MCF 10A (cell line): ENCODE results near the gene KICS2. TPM values are rescaled to one million over a fixed set of nuclear protein-coding genes. Genes with fewer than 3 reads are reported as not detected.

ENCODE experiments used
- Bru-seq: library from RNA; stranded (reverse); fragments of 400-500 nt; gene quantifications from one replicate; lab custom pipeline; 2021; lab: Mats Ljungman, UMichigan
- BruChase-seq, 2 experiments: library from RNA; stranded (reverse); fragments of 400-500 nt; gene quantifications; one replicate each; lab custom pipeline; 2021; lab: Mats Ljungman, UMichigan
- BruUV-seq: library from RNA; stranded (reverse); fragments of 400-500 nt; replicated peaks from 2 replicates; lab custom pipeline; 2021; lab: Mats Ljungman, UMichigan
- CTCF ChIA-PET: fragments of 300-600 bp; sonication (Branson Sonifier 250); formaldehyde crosslinking; extraction: SDS; loops from one replicate; lab custom pipeline; 2021; ENCODE audit warnings: antibody characterized with exemption, inconsistent platforms; lab: Yijun Ruan, JAX
- POLR2A ChIA-PET: fragments of 300-600, 350-650 bp; sonication (Branson Sonifier 250); formaldehyde crosslinking; extraction: SDS; loops from one replicate; lab custom pipeline; 2020; ENCODE audit warnings: antibody characterized with exemption, inconsistent platforms; lab: Yijun Ruan, JAX
- DNase-seq: peaks from one replicate; pipeline ENCODE4 v3.0.0-alpha.2; 2018; ENCODE audit not compliant: unreplicated experiment
- H3K27ac Mint-ChIP-seq: one replicate; pipeline ENCODE4 v1.8.0; 2022; ENCODE audit warnings: mild to moderate bottlenecking, low read depth, mixed read lengths; ENCODE audit not compliant: unreplicated experiment
- H3K27me3 Mint-ChIP-seq: one replicate; pipeline ENCODE4 v1.8.0; 2022; ENCODE audit warnings: mixed read lengths; ENCODE audit not compliant: insufficient read depth, unreplicated experiment
- H3K36me3 Mint-ChIP-seq: one replicate; pipeline ENCODE4 v1.8.0; 2022; ENCODE audit warnings: mild to moderate bottlenecking, moderate library complexity, mixed read lengths; ENCODE audit not compliant: insufficient read depth, unreplicated experiment
- H3K4me1 Mint-ChIP-seq: one replicate; pipeline ENCODE4 v1.8.0; 2022; ENCODE audit warnings: mixed read lengths; ENCODE audit not compliant: insufficient read depth, unreplicated experiment
- H3K4me3 Mint-ChIP-seq: one replicate; pipeline ENCODE4 v1.8.0; 2022; ENCODE audit warnings: mild to moderate bottlenecking, moderate library complexity, mixed read lengths; ENCODE audit not compliant: unreplicated experiment
- H3K9me3 Mint-ChIP-seq: one replicate; pipeline ENCODE4 v1.8.0; 2022; ENCODE audit warnings: mixed read lengths; ENCODE audit not compliant: unreplicated experiment
- CTCF ChIP-seq: fragments of 200-600 bp; IDR thresholded peaks from one replicate; pipeline ENCODE4 v1.8.0; 2022; ENCODE audit warnings: antibody characterized with exemption, mild to moderate bottlenecking; ENCODE audit not compliant: unreplicated experiment
- intact Hi-C: fragments of 100-400 bp; cut with micrococcal nuclease; formaldehyde crosslinking; loops from 2 replicates; pipeline ENCODE4 v1.14.1; 2022
- long read RNA-seq: library from polyadenylated mRNA; stranded (forward); transcript quantifications from one replicate; pipeline ENCODE4 v2.0.0, GENCODE V29; 2022
- total RNA-seq: library from RNA; stranded (reverse); gene quantifications from 2 replicates; pipeline ENCODE4 v1.2.3, GENCODE V29; 2022

The KICS2 gene
- total RNA-seq = 9.5 and 11.9 TPM in 2 replicates
- Bru-seq, nascent RNA = percentile 66 among the genes with signal in this experiment
- percentile 60 among the genes with signal in this experiment for BruChase-seq, experiment 1, labeled RNA remaining after a 6-hour chase
- BruChase-seq, experiment 2, labeled RNA remaining after a 2-hour chase = percentile 73 among the genes with signal in this experiment
- long read RNA-seq, full-length matches to known transcripts = 14 of 24 reads
- long read RNA-seq, partial matches to known transcripts = 2 of 24 reads
- long read RNA-seq, other reads (novel, unspliced or antisense) = 8 of 24 reads

DNA sequence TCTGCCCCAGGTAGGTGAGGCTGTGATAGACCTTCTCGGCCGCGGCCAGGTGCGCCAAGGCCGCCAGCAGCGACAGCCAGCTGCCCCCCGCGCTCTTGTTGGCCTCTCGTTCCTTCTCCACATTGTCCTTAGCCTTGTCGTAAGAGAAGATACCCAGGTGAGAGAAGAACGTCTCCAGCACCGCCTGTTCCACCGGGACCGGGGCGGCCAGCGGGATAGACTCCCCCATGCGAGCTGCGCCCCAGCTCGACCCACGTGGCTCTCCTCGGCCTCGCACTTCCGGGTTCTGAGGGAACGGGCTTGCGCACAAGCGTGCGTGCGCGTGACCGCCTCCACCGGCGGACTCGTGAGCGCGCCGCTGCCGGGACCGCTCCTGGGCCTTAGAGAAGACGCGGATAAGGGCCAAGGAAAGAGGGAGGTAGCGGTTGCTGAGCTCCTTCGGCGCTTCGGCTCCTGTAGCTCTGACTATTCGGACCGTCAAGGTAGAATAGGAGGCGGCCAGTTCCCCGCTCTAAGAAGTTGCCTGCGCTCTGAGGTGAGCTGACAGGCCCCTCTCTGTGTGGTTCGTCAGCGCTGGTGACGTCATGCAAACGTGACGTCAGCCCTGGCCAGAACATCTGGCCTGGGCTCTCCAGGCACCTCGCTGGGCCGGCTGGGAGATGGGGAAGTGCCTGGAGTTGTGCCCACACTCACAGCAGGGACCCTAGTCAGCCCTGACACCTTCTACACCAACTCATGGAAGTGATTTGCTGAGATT, at the start of gene KICS2:
TSS of gene KICS2 (minus strand) at position 288 of the 757 bp plus-strand sequence. CDS start at position 229, 59 bp downstream.
- peak; percentile 94 for DNase-seq
- Mint-ChIP-seq H3K27ac (peak within 1 kb of the TSS; percentile 88), H3K36me3 (peaks cover 8% of the 10 kb centered on the region), H3K27me3 (no peaks in the 10 kb centered on the region), H3K4me3 (peak within 1 kb of the TSS; percentile 83), H3K9me3 (peaks cover 7% of the 10 kb centered on the region), H3K4me1 (peaks cover 18% of the 10 kb centered on the region)
- CTCF ChIA-PET = interaction anchor here (0.8 to 2.9 kb wide), 2 partner anchors 37 to 378 kb away, joined by 4 to 14 read pairs; partner anchors contain the start of gene SRGAP1
- BruUV-seq = TSS peak; percentile 75
- intact Hi-C loops = loop anchor here (1.0 to 5.0 kb wide), 3 partner anchors 41 to 378 kb away; partner anchors contain the start of gene SRGAP1
- TF ChIP-seq CTCF = no peak
- POLR2A ChIA-PET = interaction anchor here (0.6 to 5.9 kb wide), 35 partner anchors 11 to 388 kb away, joined by 3 to 50 read pairs (median 4); partner anchors contain the start of genes SRGAP1 and XPOT

DNA sequence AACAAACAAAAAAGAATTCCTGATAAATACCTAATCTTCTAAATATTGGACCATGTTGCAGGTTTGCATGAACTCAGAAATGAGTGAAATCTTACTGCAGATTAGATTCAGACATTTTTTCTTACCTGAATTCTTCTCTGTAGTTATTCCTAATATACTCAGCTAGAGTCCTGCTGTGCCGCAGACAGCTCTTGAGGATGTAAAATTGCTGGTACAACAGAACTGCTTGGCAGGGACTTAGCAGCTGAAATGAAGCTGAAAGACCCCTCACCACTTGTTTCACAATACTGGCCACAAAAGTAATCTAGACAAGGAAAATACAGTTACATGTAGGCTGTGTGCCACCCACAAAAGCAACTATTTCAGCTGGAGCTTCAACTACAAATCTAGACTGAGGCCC, 48.3 kb upstream of the KICS2 start:
- no TSS peak for BruUV-seq
- Mint-ChIP-seq H3K9me3 (no peaks in the 10 kb centered on the region), H3K4me3 (no peak overlapping the region), H3K27ac (no peak overlapping the region), H3K36me3 (no peaks in the 10 kb centered on the region), H3K4me1 (no peaks in the 10 kb centered on the region), H3K27me3 (no peaks in the 10 kb centered on the region)
- DNase-seq = no peak
- TF ChIP-seq CTCF = no peak
- intact Hi-C loops = loop anchor here (5.0 kb wide), 1 partner anchor 427 kb away; no protein-coding TSS in a partner anchor
- POLR2A ChIA-PET = interaction anchor here (0.6 to 0.7 kb wide), 2 partner anchors 12 to 230 kb away, joined by 3 to 4 read pairs; no protein-coding TSS in a partner anchor
- CTCF ChIA-PET = interaction anchor here (0.6 to 1.2 kb wide), 5 partner anchors 119 to 437 kb away, joined by 3 to 5 read pairs (median 3); partner anchors contain the start of gene SRGAP1

GRCh38 chr12:64269161-64269560, 47.1 kb upstream of the KICS2 start:
- no peaks in the 10 kb centered on the region for H3K9me3 Mint-ChIP-seq
- CTCF ChIA-PET = no interaction called here
- no peak for DNase-seq
- intact Hi-C loops = no loop called here
- H3K27ac Mint-ChIP-seq = no peak overlapping the region
- no peak for TF ChIP-seq CTCF
- H3K4me1 Mint-ChIP-seq = no peaks in the 10 kb centered on the region
- no peak overlapping the region for H3K4me3 Mint-ChIP-seq
- POLR2A ChIA-PET = no interaction called here
- H3K36me3 Mint-ChIP-seq = no peaks in the 10 kb centered on the region
- BruUV-seq = no TSS peak
- H3K27me3 Mint-ChIP-seq = no peaks in the 10 kb centered on the region

- Mint-ChIP-seq H3K36me3 (no peaks in the 10 kb centered on the region), H3K4me3 (no peak overlapping the region), H3K9me3 (no peaks in the 10 kb centered on the region), H3K27ac (no peak overlapping the region), H3K27me3 (no peaks in the 10 kb centered on the region), H3K4me1 (no peaks in the 10 kb centered on the region)
- ChIA-PET CTCF (interaction anchor here (0.7 to 1.0 kb wide), 3 partner anchors 26 to 424 kb away, joined by 3 read pairs; partner anchors contain the start of genes SRGAP1 and XPOT), POLR2A (interaction anchor here (0.5 kb wide), 1 partner anchor 472 kb away, joined by 4 read pairs; no protein-coding TSS in a partner anchor)
- intact Hi-C loops = no loop called here
- DNase-seq = no peak
- no peak for TF ChIP-seq CTCF
- no TSS peak for BruUV-seq
These were observed 46.3 kb upstream of the KICS2 start for GRCh38 chr12:64268409-64268808.
